ENCODE data around the gene CHRM5.

- TF ChIP-seq POLR2A (IDR thresholded peaks at IDR 0.05) (no peak), CTCF (IDR thresholded peaks at IDR 0.05) (no peak)
Measured at GRCh38 chr15:34059476-34059875, 91.2 kb downstream of the CHRM5 start.

All from tibial nerve (tissue), 3 donors.